Temporal lobe (tissue), 1 donor: Measurements from ENCODE around the gene SPATA31D3. TPM values are rescaled to one million over a fixed set of nuclear protein-coding genes. Genes with fewer than 3 reads are reported as not detected.

Experiments used
- total RNA-seq: library from RNA; depleted of rRNA; stranded (reverse); fragments of >200 nt; gene quantifications from one replicate; pipeline ENCODE4 v1.2.3, GENCODE V29; 2014

SPATA31D3 gene
- total RNA-seq, 1 donor from 2014 or later = not detected

Other genes with a start within 250 kb of the SPATA31D3 start
- gene SPATA31D4, start 15.1 kb upstream of the SPATA31D3 start, total RNA-seq = not detected
- gene SPATA31D1, start 45.3 kb downstream of the SPATA31D3 start, total RNA-seq = not detected